ENCODE measurements around the gene FAM53A.

Gene FAM53A

GRCh38 chr4:1601852-1602654 is 82.1 kb downstream of the FAM53A start:
- no peak for DNase-seq

DNA sequence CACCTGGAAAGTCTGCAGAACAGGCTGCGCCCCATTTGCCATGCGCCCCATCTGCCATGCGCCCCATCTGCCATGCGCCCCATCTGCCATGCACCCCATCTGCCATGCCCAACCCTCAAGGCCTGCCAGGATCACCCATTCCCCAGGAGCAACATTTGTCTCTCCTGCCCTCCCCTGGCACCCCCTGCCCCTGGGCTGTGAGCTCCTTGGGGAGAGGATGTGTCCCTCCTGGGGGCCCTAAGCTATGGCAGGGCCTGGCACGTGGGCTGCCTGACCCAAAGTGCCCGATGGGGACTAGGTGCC is 82.6 kb downstream of the FAM53A start:
- no peak for DNase-seq

DNA sequence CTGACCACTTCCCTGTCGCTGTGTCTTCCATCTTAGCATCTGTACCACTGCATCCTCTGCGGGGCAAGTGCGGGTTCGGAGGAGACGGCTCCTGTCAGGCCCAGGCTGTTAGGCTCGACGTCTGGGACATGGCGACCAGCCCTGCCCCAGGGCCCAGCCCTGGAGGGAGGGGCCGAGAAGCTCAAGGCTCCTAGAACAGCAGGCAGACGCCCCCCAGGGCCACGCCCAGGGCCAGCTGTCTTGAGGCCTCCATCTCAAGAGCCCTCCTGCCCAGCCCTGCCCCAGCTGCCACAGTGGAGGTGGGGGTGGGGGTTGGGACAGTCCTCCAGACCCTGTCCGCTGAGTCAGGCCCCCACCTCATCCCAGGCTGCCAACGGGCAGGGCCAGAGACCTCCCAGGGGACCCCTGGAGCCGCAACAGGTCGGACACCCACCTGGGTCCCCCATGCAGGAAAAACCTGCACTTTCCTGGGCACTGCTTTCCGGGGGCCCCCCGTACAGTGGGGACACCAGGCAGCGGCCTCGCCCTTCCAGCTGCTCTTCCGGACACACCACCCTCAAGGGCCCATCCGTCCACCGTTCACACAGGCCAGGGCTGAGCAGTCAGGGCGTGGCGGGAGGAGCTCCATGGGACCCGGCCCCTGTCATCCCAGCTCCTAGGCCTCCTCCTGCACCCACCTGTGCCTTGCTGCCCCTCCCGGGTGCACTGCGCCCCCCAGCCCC is 83.1 kb downstream of the FAM53A start:
- no peak for DNase-seq

DNA sequence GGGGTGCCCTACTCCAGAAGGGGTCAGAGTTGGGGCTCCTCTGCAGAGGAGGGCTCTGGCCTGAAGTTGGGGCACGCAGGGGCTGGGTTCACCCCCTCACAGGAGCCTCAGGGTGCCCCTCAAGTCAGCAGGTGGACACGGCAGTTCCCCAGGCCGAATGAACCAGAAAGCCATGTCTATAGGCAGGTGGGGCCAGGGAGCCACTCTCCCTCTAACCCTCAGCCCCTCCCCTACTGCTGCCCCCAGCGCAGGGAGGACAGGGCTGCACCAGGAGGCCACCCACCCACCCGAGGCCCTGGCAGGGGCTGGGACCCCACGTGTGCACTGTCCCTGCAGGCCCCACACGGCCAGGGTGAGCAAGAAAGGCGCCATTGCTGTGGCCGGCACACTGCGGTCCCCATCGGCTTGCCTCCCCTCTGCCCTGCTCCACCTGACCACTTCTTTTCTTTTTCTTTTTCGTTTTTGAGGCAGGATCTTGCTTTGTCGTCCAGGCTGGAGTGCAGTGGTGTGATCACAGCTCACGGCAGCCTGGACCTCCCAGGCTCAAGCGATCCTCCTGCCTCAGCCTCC is 83.8 kb downstream of the FAM53A start:
- no peak for DNase-seq

DNA sequence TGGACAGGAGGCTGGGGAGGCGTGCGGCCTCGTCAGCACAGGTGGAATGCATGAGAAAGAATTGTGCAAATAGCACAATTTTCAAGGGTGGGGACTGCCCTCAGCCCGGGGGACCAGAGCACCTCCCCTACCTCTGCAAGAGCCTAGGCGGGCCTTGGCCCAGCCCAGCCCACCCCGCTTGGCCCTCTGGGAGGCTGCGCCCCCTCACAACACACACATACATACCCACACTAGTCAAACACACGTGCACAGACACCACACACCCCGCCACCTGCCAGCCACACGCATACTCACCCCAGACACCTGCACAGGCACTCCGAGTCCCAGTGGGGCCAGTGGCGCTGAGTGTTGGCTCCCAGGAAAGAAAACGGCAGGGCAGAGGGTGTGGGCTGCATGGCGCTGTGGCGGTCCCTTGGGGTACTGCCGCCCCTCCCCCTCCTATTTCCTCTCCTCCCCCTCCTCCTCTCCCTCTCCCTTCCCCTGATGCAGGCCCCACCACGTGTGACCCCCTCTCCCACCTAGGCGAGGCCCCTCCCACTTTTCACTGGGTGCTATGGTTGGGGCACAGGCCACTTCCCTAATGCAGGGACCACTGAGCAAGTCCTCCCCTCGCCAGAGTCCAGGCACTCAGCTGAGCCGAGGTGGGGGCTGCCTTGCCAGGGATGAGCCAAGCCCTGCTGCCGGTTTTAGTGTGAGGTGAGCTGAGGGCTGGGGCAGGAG is 84.5 kb downstream of the FAM53A start:
- DNase-seq = no peak

DNA sequence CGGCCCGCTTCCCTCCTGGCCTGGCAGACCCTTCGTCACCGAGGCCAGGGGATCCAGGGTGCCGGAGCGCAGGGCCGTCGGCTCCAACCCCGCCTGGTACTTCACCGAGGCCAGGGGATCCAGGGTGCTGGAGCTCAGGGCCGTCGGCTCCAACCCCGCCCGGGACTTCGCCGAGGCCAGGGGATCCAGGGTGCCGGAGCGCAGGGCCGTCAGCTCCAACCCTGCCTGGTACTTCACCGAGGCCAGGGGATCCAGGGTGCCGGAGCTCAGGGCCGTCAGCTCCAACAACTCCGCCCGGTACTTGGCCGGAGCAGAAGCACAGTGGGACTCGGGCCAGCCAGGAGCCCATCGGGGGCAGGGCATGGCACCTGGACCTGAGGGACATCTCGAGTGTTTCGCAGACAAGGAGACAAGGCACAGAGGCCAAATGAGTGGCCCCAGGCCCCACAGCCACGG is 85.1 kb downstream of the FAM53A start:
- no peak for DNase-seq

DNA sequence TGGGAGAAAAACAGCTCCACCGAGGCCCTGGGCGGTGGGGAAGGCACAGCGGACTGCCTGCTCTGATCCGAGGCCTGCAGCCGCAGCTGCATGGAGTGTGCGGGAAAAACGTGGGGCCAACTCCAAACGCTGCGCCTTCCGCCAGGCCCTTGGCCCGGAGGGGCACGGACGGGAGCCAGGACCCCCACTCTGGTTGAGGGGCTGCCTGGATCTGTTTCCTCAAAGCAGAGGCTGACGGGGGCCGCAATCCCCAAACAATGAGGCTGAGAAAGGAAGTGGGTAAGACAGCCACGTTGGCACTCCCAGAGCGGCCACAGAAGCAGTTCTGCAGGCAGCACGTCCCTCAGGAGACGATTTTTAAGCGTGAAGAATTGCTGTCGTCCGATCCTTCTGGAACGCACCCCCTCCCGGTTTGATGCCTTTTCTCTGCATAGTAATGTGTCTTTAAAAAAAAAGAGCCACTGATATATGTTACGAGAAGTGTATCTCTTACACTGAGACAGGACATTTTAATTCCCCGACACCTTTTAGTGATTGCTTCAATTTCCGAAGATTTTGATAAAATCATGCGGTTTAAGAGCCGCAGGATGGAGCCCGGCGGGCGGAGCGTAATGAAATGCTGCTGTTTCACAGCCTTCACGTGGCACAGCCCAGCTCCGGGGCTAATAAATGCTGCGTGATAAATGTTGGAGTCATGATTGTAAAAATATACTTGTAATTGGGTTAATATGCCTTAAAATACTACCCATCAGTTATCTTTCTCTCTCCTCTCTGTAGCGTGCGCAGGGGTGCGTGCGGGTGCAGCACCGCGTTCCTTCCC is 85.7 kb downstream of the FAM53A start:
- no peak for DNase-seq

DNA sequence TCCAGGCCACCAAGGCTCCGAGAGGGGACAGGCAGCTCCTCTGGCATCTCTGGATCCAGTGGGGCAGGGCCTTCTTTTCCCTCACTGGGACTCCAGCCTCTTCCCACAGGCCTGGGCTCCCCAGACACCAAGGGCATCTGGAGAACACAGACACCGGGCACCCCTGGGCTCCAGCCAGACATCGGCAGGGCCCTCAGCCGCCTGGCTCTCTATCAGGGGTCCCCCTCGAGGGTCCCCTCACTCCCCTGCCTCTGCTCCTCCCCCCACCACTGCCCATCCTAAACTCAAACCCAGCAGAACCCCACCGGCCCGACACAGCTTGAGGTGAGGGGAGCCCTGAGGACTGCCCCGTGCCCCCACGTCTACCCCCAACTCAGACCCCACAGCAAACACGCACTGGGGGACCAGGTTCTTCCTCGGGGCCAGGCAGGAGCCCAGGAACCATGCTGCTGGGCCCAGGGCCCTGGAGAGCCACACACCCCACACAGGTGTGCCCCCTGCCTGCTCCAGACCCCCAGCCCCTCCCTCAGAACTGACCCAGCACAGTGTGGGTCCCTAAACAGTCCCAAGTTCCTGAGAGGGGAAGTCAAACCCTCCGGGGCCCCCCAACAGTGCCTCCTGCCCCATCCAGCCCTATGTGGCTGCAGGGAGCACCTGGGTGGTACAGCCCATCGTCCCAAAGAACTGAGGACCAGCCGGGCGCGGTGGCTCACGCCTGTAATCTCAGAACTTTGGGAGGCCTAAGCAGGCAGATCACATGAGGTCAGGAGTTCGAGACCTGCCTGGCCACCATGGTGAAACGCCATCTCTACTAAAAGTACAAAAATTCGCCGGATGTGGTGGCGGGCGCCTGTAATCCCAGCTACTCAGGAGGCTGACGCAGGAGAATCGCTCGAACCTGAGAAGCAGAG is 86.8 kb downstream of the FAM53A start:
- DNase-seq = no peak

GRCh38 chr4:1596393-1596792 is 87.7 kb downstream of the FAM53A start:
- no peak for DNase-seq

DNA sequence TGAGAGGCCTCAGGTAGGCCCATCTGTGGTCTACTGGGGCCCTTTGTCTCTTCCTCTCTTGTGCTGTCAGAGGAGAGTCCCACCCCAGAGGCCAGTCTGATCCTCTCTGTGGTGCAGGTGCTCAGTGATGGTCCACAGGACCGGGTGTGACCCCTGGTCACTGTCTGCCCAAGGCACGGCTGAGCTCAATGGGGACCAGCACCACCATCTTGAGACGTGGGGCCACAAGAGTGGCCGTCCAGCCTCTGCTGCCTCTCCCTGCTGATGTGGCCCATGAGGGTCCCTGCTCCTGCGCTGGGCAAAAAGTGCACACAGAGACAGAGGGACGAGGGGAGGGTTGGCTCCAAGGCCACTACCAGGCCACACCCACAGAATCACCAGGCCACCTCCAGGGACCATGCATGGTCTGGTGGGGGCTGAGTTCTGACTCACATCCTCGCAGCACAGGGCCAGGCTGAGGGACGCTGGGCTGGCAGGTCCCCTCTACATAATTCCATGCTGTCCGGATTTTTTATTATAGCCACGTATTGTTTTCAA is 88.3 kb downstream of the FAM53A start:
- no peak for DNase-seq

GRCh38 chr4:1594871-1595788 is 89.0 kb downstream of the FAM53A start:
- no peak for DNase-seq

DNA sequence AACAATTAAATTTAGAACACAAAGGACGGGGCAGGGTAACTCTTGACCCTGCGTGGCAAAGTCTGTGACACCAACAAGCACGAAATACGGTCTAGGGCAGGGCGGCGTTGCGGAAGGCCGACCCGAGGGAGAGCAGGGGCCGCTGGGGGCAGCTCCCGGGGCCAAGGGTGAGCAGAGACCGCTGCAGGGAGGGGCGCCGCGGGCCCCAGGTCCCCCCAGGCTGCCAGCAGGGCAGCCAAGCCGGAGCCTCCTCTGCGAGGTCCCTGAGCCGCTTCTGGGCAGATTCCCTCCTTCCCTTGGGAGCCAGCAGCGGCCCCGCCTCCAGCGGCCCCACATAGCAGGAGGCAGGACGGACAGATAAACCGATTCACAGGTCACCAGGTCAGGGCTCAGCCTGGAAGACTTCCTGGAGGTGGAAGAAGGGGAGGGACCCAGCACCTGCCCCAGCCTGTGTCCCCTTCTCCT is 90.2 kb downstream of the FAM53A start:
- DNase-seq = no peak

GRCh38 chr4:1593458-1593857 is 90.7 kb downstream of the FAM53A start:
- DNase-seq = no peak

DNA sequence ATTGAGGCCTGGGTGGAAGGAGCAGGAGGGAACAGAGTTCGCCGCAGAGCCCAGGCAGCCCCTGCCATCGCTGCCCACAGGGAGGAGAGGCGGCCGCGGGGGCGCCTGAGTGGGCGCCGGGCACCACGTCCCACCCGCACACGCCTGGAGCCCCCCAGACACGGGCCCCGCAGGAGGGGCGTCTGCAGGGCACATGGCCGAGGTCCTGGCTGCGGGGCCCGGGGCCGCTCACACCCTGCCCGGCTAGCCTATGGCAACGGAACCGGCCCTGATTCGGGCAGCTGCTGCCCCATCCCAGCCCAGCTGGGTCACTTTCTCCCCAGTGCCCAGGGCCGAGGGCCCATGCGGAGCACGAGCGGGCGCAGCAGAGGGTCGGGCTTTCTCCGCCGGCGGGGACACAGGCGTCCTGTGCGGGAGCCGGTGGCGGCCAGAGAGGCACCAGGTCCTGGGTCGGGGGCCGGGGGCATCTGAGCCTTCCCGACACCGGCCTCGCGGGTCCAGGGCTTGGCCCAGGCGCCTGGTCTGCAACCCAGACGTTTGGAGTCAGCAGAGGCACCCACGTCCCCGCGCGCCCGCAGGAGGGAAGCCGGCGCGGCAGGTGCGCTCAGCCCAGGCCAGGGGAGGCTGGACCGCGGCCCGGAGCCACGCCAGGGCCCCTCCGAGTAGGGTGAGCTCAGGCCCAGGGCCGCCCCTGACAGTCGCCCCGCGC is 91.2 kb downstream of the FAM53A start:
- no peak for DNase-seq

DNA sequence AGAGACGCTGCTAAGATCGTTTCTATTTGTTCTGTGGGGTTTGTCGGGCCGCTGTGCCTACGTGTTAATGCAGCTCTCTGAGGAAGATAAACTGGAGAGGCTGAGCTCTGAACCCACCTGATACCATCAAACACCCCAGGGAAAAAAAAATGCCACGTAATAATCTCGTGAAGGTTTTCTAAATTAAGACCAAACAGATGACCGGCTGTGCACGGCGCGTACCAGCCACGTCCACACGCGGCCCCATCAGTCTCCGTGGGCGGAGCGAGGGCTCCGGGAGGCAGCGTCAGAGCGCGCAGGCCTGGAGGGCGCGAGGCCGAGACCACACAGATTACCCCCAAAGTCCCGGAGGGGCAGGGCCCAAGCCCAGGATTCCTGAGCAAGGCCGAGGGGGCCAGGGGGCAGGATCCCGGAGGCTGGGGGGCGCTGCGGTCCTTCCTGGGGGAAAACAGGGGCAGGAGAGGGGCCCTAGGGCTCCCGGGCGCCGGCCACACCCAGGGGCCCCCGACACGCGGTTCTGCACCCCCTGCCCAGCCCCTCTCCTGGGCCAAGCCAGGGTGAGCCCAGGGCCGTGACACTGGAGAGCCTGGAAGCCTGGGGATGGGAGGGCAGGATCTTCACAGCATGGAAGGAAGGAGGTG is 91.9 kb downstream of the FAM53A start:
- DNase-seq = no peak

DNA sequence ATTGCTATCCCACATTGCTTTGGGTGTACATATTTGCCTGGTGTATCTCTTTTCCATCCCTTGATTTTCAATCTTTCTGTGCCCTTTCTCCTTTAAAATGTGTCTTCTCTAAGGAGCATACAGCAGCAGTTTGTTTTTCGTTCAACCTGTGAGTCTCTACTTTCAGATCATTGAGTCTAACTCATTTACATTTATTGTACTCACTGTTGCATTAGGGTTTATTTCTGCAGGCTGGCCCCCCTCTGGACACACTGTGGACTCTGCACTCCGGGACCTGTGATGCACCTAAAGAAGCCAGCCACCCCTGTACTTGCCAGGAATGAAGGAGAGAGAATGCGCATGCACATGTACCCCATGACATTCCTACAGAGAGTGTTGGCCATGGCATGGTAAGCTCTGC is 93.0 kb downstream of the FAM53A start:
- DNase-seq = no peak

GRCh38 chr4:1590244-1590643 is 93.9 kb downstream of the FAM53A start:
- DNase-seq = no peak

All from bone marrow (tissue), 2 donors.